Caco-2 (cell line): ENCODE measurements around the gene TTN. TPM values are rescaled to one million over a fixed set of nuclear protein-coding genes. Genes with fewer than 3 reads are reported as not detected.

ENCODE experiments used
- BruUV-seq: library from RNA; stranded (reverse); fragments of 400-500 nt; replicated peaks from 2 replicates; lab custom pipeline; 2021; lab: Mats Ljungman, UMichigan
- CTCF ChIA-PET: fragments of 300-600 bp; sonication (Branson Sonifier 250); formaldehyde crosslinking; loops from one replicate; lab custom pipeline; 2022; ENCODE audit warnings: antibody characterized with exemption; lab: Charles Lee
- POLR2A ChIA-PET: fragments of 300-600 bp; sonication (Branson Sonifier 250); formaldehyde crosslinking; loops from one replicate; lab custom pipeline; 2022; ENCODE audit warnings: antibody characterized with exemption; lab: Charles Lee
- DNase-seq, 2 experiments: peaks; one replicate each; pipeline versions ENCODE4 v3.0.0 to v3.0.0-alpha.2; 2020 to 2022
- H3K27me3 ChIP-seq: replicated peaks from 2 replicates; pipeline ENCODE4 v1.6.0; 2011; ENCODE audit warnings: low read length; ENCODE audit not compliant: control insufficient read depth, insufficient read depth
- H3K36me3 ChIP-seq: 2 replicates; pipeline ENCODE4 v1.5.1; 2011; ENCODE audit warnings: low read length; ENCODE audit not compliant: control insufficient read depth, insufficient read depth
- H3K4me1 ChIP-seq: fragments of 250-450 bp; sonication (Bioruptor Pico); 2 replicates; pipeline ENCODE4 v1.5.1; 2020; ENCODE audit warnings: mild to moderate bottlenecking
- H3K4me3 ChIP-seq: 2 replicates; pipeline ENCODE4 v1.5.1; 2011; ENCODE audit warnings: low read depth, mild to moderate bottlenecking, control low read depth, low read length
- H3K9me3 ChIP-seq: fragments of 250-450 bp; sonication (Bioruptor Pico); 2 replicates; pipeline ENCODE4 v1.5.1; 2020; ENCODE audit warnings: mild to moderate bottlenecking, moderate library complexity
- H3K27ac Mint-ChIP-seq: one replicate; pipeline ENCODE4 v1.8.0; 2022; ENCODE audit warnings: mixed read lengths; ENCODE audit not compliant: unreplicated experiment
- H3K27me3 Mint-ChIP-seq: one replicate; pipeline ENCODE4 v1.8.0; 2022; ENCODE audit warnings: mixed read lengths; ENCODE audit not compliant: insufficient read depth, unreplicated experiment
- H3K36me3 Mint-ChIP-seq: one replicate; pipeline ENCODE4 v1.8.0; 2022; ENCODE audit warnings: mild to moderate bottlenecking, mixed read lengths; ENCODE audit not compliant: insufficient read depth, unreplicated experiment
- H3K4me1 Mint-ChIP-seq: one replicate; pipeline ENCODE4 v1.8.0; 2022; ENCODE audit warnings: low read depth, mixed read lengths; ENCODE audit not compliant: unreplicated experiment
- H3K4me3 Mint-ChIP-seq: one replicate; pipeline ENCODE4 v1.8.0; 2022; ENCODE audit warnings: mild to moderate bottlenecking, moderate library complexity, mixed read lengths; ENCODE audit not compliant: unreplicated experiment
- H3K9me3 Mint-ChIP-seq: one replicate; pipeline ENCODE4 v1.8.0; 2022; ENCODE audit warnings: mixed read lengths; ENCODE audit not compliant: unreplicated experiment
- CTCF ChIP-seq, 2 experiments: fragments of 200-600 bp in 1 of 2; IDR thresholded peaks; 1 replicate in 1 of 2; 2 replicates in 1 of 2; pipeline versions ENCODE4 v1.5.1 to v1.8.0; 2011 to 2022; ENCODE audit warnings: antibody characterized with exemption in 1 of 2, control low read depth in 1 of 2, inconsistent platforms in 1 of 2, low read depth in 1 of 2, low read length in 1 of 2, mild to moderate bottlenecking in 1 of 2, moderate library complexity in 1 of 2; ENCODE audit not compliant: insufficient read depth in 1 of 2, severe bottlenecking in 1 of 2, unreplicated experiment in 1 of 2
- intact Hi-C: fragments of 100-400 bp; cut with micrococcal nuclease; formaldehyde crosslinking; loops from one replicate; pipeline ENCODE4 v1.10.0; 2022; ENCODE audit not compliant: unreplicated experiment
- total RNA-seq: library from RNA; stranded (reverse); gene quantifications from 2 replicates; pipeline ENCODE4 v1.2.3, GENCODE V29; 2022

TTN gene
- total RNA-seq, 1 experiment from 2014 or later: 9.3 TPM

GRCh38 chr2:178629463-178629862 is 177.8 kb downstream of the TTN start:
- no peaks in the 10 kb centered on the region for H3K9me3 ChIP-seq
- intact Hi-C loops: no loop called here
- no peak for TF ChIP-seq CTCF (IDR thresholded peaks at IDR 0.05; ENCODE audit: insufficient read depth in 1 of 2, low read depth in 1 of 2, low read length in 1 of 2, severe bottlenecking in 1 of 2, unreplicated experiment in 1 of 2)
- no peaks in the 10 kb centered on the region for H3K4me1 Mint-ChIP-seq
- H3K9me3 Mint-ChIP-seq: no peaks in the 10 kb centered on the region
- H3K4me1 ChIP-seq: no peaks in the 10 kb centered on the region
- no peak overlapping the region for H3K27ac Mint-ChIP-seq
- H3K27me3 ChIP-seq: no peaks in the 10 kb centered on the region; the same call in 1 of the 2 replicates
- peaks cover 4% of the 10 kb centered on the region for H3K36me3 Mint-ChIP-seq
- H3K27me3 Mint-ChIP-seq: no peaks in the 10 kb centered on the region
- no TSS peak for BruUV-seq
- no peak overlapping the region for H3K4me3 ChIP-seq
- ChIA-PET POLR2A (no interaction called here), CTCF (no interaction called here)
- H3K4me3 Mint-ChIP-seq: no peak overlapping the region
- DNase-seq: no peak
- no peaks in the 10 kb centered on the region for H3K36me3 ChIP-seq

- Mint-ChIP-seq H3K27ac (peak overlapping the region; percentile 12), H3K9me3 (no peaks in the 10 kb centered on the region), H3K27me3 (no peaks in the 10 kb centered on the region), H3K36me3 (peaks cover 4% of the 10 kb centered on the region), H3K4me3 (no peak overlapping the region), H3K4me1 (no peaks in the 10 kb centered on the region)
- no peaks in the 10 kb centered on the region for H3K4me1 ChIP-seq
- DNase-seq: no peak
- CTCF ChIA-PET: no interaction called here
- intact Hi-C loops: no loop called here
- no peaks in the 10 kb centered on the region; the same call in 1 of the 2 replicates for H3K36me3 ChIP-seq
- H3K9me3 ChIP-seq: no peaks in the 10 kb centered on the region
- H3K27me3 ChIP-seq: no peaks in the 10 kb centered on the region; the same call in 1 of the 2 replicates
- BruUV-seq: no TSS peak
- no peak overlapping the region for H3K4me3 ChIP-seq
- TF ChIP-seq CTCF (IDR thresholded peaks at IDR 0.05; ENCODE audit: insufficient read depth in 1 of 2, low read depth in 1 of 2, low read length in 1 of 2, severe bottlenecking in 1 of 2, unreplicated experiment in 1 of 2): no peak
- POLR2A ChIA-PET: no interaction called here
Observed at GRCh38 chr2:178628605-178629004, 178.6 kb downstream of the TTN start.

GRCh38 chr2:178627401-178627800 is 179.8 kb downstream of the TTN start:
- Mint-ChIP-seq H3K27me3 (no peaks in the 10 kb centered on the region), H3K36me3 (peaks cover 4% of the 10 kb centered on the region), H3K9me3 (no peaks in the 10 kb centered on the region), H3K4me3 (no peak overlapping the region), H3K4me1 (no peaks in the 10 kb centered on the region), H3K27ac (no peak overlapping the region)
- Histone ChIP-seq H3K9me3 (no peaks in the 10 kb centered on the region), H3K27me3 (no peaks in the 10 kb centered on the region), H3K4me3 (no peak overlapping the region), H3K36me3 (no peaks in the 10 kb centered on the region; the same call in 1 of the 2 replicates), H3K4me1 (no peaks in the 10 kb centered on the region)
- CTCF ChIA-PET: no interaction called here
- no peak for DNase-seq
- POLR2A ChIA-PET: no interaction called here
- no TSS peak for BruUV-seq
- TF ChIP-seq CTCF (IDR thresholded peaks at IDR 0.05; ENCODE audit: insufficient read depth in 1 of 2, low read depth in 1 of 2, low read length in 1 of 2, severe bottlenecking in 1 of 2, unreplicated experiment in 1 of 2): no peak
- intact Hi-C loops: no loop called here
